ENCODE results near the gene KLHL20. TPM values are rescaled to one million over a fixed set of nuclear protein-coding genes. Genes with fewer than 3 reads are reported as not detected.
"Not testable (repeated sequence)": the region's sequence is repeated elsewhere in the genome, so short reads cannot be mapped to it uniquely, and the experiment has no call there.

Gene KLHL20
- total RNA-seq, 2 experiments from 2014 or later: 12.9 to 14.9 TPM

DNA sequence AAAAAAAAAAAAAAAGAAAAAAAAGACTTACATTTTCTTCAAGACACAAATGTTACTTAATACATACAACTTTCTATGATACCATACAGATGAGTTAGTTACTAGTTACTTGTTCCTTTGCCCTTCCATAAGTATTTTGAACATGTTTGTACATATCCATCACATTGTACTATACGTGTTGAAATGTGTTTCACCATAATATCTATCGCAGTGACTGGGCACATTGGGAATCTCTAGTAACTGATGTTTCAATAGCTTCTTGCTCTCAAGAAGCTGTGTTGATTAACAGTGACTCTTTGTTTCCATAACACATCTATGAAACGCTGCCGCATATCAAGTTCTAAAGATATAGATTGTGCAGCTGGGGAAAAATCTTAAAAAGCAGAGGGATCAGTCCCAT lies 42.9 kb downstream of the KLHL20 start:
- H3K36me3 Mint-ChIP-seq: peaks cover 55% of the 10 kb centered on the region
- no peak overlapping the region for H3K27ac Mint-ChIP-seq
- ChIA-PET POLR2A (no interaction called here), CTCF (interaction anchor here (0.9 kb wide), 1 partner anchor 9 kb away, joined by 3 read pairs; no protein-coding TSS in a partner anchor)
- peaks cover 8% of the 10 kb centered on the region for H3K9me3 Mint-ChIP-seq
- H3K27me3 Mint-ChIP-seq: no peaks in the 10 kb centered on the region
- no peaks in the 10 kb centered on the region for H3K4me1 Mint-ChIP-seq (ENCODE audit: low read depth)
- intact Hi-C loops (cut with micrococcal nuclease): no loop called here
- no peak for DNase-seq
- H3K4me3 Mint-ChIP-seq: no peak overlapping the region

- Mint-ChIP-seq H3K27me3 (no peaks in the 10 kb centered on the region), H3K27ac (no peak overlapping the region), H3K36me3 (peaks cover 57% of the 10 kb centered on the region), H3K4me1 (ENCODE audit: low read depth) (no peaks in the 10 kb centered on the region), H3K9me3 (peaks cover 12% of the 10 kb centered on the region), H3K4me3 (no peak overlapping the region)
- DNase-seq: no peak
- CTCF ChIA-PET: interaction anchor here (0.9 kb wide), 1 partner anchor 9 kb away, joined by 3 read pairs; no protein-coding TSS in a partner anchor
- POLR2A ChIA-PET: no interaction called here
- intact Hi-C loops (cut with micrococcal nuclease): no loop called here
These were observed 43.3 kb downstream of the KLHL20 start for GRCh38 chr1:173758110-173758509.

DNA sequence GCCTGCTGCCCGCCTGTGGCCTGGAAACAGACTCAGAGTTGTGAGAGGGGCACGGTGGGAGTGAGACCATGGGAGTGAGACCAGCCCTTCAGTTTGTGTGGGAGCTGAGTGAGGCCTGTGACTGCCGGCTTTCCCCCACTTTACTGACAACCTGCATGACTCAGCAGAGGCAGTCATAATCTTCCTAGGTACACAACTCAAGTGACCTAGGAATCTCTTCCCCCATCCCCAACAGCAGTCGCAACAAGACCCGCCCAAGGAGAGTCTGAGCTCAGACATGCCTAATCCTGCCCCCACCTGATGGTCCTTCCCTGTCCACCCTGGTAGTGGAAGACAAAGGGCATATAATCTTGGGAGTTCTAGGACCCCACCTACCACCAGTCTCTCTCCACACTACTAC lies 44.2 kb downstream of the KLHL20 start:
- no peak overlapping the region for H3K27ac Mint-ChIP-seq
- peaks cover 21% of the 10 kb centered on the region for H3K9me3 Mint-ChIP-seq
- intact Hi-C loops (cut with micrococcal nuclease): no loop called here
- no peak for DNase-seq
- H3K4me3 Mint-ChIP-seq: no peak overlapping the region
- H3K27me3 Mint-ChIP-seq: no peaks in the 10 kb centered on the region
- H3K36me3 Mint-ChIP-seq: peaks cover 61% of the 10 kb centered on the region
- H3K4me1 Mint-ChIP-seq (ENCODE audit: low read depth): no peaks in the 10 kb centered on the region
- ChIA-PET POLR2A (no interaction called here), CTCF (no interaction called here)

- H3K27ac Mint-ChIP-seq; POLR2A ChIA-PET; H3K4me3 Mint-ChIP-seq; CTCF ChIA-PET; DNase-seq; H3K27me3 Mint-ChIP-seq; intact Hi-C loops (cut with micrococcal nuclease): not testable (repeated sequence)
- Mint-ChIP-seq H3K36me3 (peaks cover 49% of the 10 kb centered on the region), H3K4me1 (ENCODE audit: low read depth) (peaks cover 16% of the 10 kb centered on the region), H3K9me3 (peaks cover 28% of the 10 kb centered on the region)
These were observed 49.5 kb downstream of the KLHL20 start for GRCh38 chr1:173764331-173764730.

- H3K4me1 Mint-ChIP-seq (ENCODE audit: low read depth): peaks cover 28% of the 10 kb centered on the region
- H3K27me3 Mint-ChIP-seq: no peaks in the 10 kb centered on the region
- no peak for DNase-seq
- ChIA-PET POLR2A (no interaction called here), CTCF (no interaction called here)
- H3K27ac Mint-ChIP-seq: no peak overlapping the region
- intact Hi-C loops (cut with micrococcal nuclease): no loop called here
- no peak overlapping the region for H3K4me3 Mint-ChIP-seq
- peaks cover 15% of the 10 kb centered on the region for H3K9me3 Mint-ChIP-seq
- H3K36me3 Mint-ChIP-seq: peaks cover 30% of the 10 kb centered on the region
These were observed 53.4 kb downstream of the KLHL20 start for GRCh38 chr1:173768206-173768605.

DNA sequence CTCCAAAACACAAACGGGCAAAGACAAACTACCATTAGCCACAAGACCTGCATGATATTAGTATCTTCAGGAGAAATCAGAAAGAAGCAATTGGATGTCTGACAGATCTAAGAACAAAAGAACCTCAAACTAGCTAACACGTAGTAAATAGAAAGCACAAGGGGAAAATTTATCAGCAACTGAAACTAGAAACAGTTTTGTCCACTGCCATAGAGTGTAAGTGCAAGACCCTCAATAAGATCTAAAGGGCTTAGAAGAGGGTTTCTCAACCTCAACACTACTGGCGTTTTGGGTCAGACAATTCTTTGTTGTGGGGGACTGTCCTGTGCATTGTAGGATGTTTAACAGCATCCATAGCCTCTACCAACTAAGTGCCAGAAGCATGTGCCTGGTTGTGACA lies 54.0 kb downstream of the KLHL20 start:
- POLR2A ChIA-PET: no interaction called here
- intact Hi-C loops (cut with micrococcal nuclease): no loop called here
- H3K27me3 Mint-ChIP-seq: no peaks in the 10 kb centered on the region
- no peak overlapping the region for H3K27ac Mint-ChIP-seq
- peaks cover 28% of the 10 kb centered on the region for H3K4me1 Mint-ChIP-seq (ENCODE audit: low read depth)
- H3K36me3 Mint-ChIP-seq: peaks cover 24% of the 10 kb centered on the region
- H3K9me3 Mint-ChIP-seq: peaks cover 8% of the 10 kb centered on the region
- DNase-seq: no peak
- no peak overlapping the region for H3K4me3 Mint-ChIP-seq
- CTCF ChIA-PET: no interaction called here

DNA sequence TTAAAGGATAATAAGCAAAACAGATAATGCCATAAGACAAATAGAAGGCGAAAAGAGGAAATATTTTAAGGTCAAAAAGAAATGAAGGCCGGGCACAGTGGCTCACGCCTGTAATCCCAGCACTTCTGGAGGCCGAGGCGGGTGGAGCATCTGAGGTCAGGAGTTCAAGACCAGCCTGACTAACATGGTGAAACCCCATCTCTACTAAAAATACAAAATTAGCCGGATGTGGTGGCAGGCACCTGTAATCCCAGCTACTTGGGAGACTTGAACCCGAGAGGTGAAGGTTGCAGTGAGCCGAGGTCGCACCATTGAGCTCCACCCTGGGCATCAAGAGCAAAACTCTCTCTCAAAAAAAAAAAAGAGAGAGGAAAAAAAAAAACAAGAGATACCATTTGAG lies 55.5 kb downstream of the KLHL20 start:
- Mint-ChIP-seq H3K36me3 (peaks cover 16% of the 10 kb centered on the region), H3K4me1 (ENCODE audit: low read depth) (peaks cover 28% of the 10 kb centered on the region), H3K27ac (peak overlapping the region; percentile 23)
- intact Hi-C loops (cut with micrococcal nuclease): loop anchor here (2.0 kb wide), 1 partner anchor 56 kb away; the partner anchor contains the start of gene KLHL20
- H3K4me3 Mint-ChIP-seq, H3K9me3 Mint-ChIP-seq, H3K27me3 Mint-ChIP-seq: not testable (repeated sequence)
- ChIA-PET POLR2A (interaction anchor here (0.6 kb wide), 1 partner anchor 883 kb away, joined by 4 read pairs; no protein-coding TSS in a partner anchor), CTCF (interaction anchor here (0.7 to 1.2 kb wide), 2 partner anchors 350 to 1028 kb away, joined by 3 read pairs; no protein-coding TSS in a partner anchor)
- peak; percentile 56 for DNase-seq

GRCh38 chr1:173771560-173771959 lies 56.8 kb downstream of the KLHL20 start:
- H3K4me3 Mint-ChIP-seq: no peak overlapping the region
- H3K9me3 Mint-ChIP-seq: no peaks in the 10 kb centered on the region
- H3K4me1 Mint-ChIP-seq (ENCODE audit: low read depth): peaks cover 28% of the 10 kb centered on the region
- ChIA-PET CTCF (no interaction called here), POLR2A (no interaction called here)
- H3K36me3 Mint-ChIP-seq: peaks cover 23% of the 10 kb centered on the region
- no peak for DNase-seq
- no peaks in the 10 kb centered on the region for H3K27me3 Mint-ChIP-seq
- H3K27ac Mint-ChIP-seq: no peak overlapping the region
- intact Hi-C loops (cut with micrococcal nuclease): loop anchor here (2.0 kb wide), 1 partner anchor 57 kb away; the partner anchor contains the start of gene KLHL20

DNA sequence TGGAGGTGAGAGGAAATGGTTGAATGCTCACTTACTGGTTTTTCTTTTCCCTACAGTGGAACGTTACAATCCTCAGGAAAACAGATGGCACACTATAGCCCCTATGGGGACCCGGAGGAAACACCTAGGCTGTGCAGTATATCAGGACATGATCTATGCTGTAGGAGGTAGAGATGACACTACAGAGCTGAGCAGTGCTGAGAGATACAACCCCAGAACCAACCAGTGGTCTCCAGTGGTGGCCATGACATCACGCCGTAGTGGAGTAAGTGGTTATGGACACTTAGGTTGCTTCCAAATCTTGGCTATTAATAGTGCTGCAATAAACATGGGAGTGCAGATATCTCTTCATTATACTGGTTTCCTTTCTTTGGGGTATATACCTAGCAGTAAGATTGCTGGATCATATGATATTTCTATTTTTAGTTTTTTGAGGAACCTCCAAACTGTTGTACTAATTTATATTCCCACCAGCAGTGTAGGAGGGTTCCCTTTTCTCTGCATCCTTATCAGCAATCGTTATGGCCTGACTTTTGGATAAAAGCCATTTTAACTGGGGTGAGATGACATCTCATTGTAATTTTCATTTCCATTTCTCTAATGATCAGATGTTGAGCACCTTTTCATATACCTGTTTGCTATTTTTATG lies 60.9 kb downstream of the KLHL20 start:
- H3K27ac Mint-ChIP-seq: no peak overlapping the region

GRCh38 chr1:173779936-173780335 lies 65.2 kb downstream of the KLHL20 start:
- peaks cover 44% of the 10 kb centered on the region for H3K36me3 Mint-ChIP-seq

More for the DNA sequence above, 60.9 kb downstream of the KLHL20 start:
- DNase-seq: no peak
- ChIA-PET CTCF (no interaction called here), POLR2A (no interaction called here)
- intact Hi-C loops (cut with micrococcal nuclease): no loop called here
- peaks cover 2% of the 10 kb centered on the region for H3K4me1 Mint-ChIP-seq (ENCODE audit: low read depth)
- H3K36me3 Mint-ChIP-seq: peaks cover 34% of the 10 kb centered on the region
- no peaks in the 10 kb centered on the region for H3K9me3 Mint-ChIP-seq
- no peaks in the 10 kb centered on the region for H3K27me3 Mint-ChIP-seq
- H3K4me3 Mint-ChIP-seq: no peak overlapping the region

DNA sequence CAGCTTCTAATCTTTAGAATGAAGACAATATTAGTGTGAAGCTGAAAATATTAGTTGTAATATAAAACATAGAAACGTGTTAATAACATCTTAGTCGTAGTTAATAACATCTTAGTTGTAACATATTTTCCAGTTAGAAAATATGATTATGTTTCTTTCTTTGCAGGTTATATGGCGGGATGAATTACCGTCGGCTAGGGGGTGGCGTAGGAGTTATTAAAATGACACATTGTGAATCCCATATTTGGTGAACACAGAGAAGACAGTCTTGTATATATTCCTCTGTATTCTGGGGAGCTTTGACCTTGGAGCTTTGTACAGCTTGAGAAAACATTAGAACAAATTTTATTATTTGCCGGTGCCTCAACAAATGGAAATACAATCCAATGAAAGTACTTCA lies 70.2 kb downstream of the KLHL20 start:
- no peaks in the 10 kb centered on the region for H3K27me3 Mint-ChIP-seq
- intact Hi-C loops (cut with micrococcal nuclease): no loop called here
- DNase-seq: no peak
- POLR2A ChIA-PET: no interaction called here
- peaks cover 27% of the 10 kb centered on the region for H3K36me3 Mint-ChIP-seq
- no peak overlapping the region for H3K27ac Mint-ChIP-seq
- no peaks in the 10 kb centered on the region for H3K4me1 Mint-ChIP-seq (ENCODE audit: low read depth)
- no peak overlapping the region for H3K4me3 Mint-ChIP-seq
- CTCF ChIA-PET: no interaction called here
- H3K9me3 Mint-ChIP-seq: no peaks in the 10 kb centered on the region

More at GRCh38 chr1:173779936-173780335, 65.2 kb downstream of the KLHL20 start:
- ChIA-PET POLR2A (no interaction called here), CTCF (no interaction called here)
- no peak for DNase-seq
- Mint-ChIP-seq H3K9me3 (no peaks in the 10 kb centered on the region), H3K4me1 (ENCODE audit: low read depth) (no peaks in the 10 kb centered on the region), H3K27me3 (no peaks in the 10 kb centered on the region), H3K4me3 (no peak overlapping the region), H3K27ac (no peak overlapping the region)
- intact Hi-C loops (cut with micrococcal nuclease): no loop called here

GRCh38 chr1:173789841-173790240 lies 75.1 kb downstream of the KLHL20 start:
- Mint-ChIP-seq H3K27me3 (no peaks in the 10 kb centered on the region), H3K36me3 (peaks cover 18% of the 10 kb centered on the region), H3K4me3 (no peak overlapping the region), H3K4me1 (ENCODE audit: low read depth) (no peaks in the 10 kb centered on the region), H3K9me3 (no peaks in the 10 kb centered on the region), H3K27ac (no peak overlapping the region)
- CTCF ChIA-PET: interaction anchor here (0.8 kb wide), 1 partner anchor 288 kb away, joined by 3 read pairs; no protein-coding TSS in a partner anchor
- no peak for DNase-seq
- intact Hi-C loops (cut with micrococcal nuclease): no loop called here
- POLR2A ChIA-PET: no interaction called here

DNA sequence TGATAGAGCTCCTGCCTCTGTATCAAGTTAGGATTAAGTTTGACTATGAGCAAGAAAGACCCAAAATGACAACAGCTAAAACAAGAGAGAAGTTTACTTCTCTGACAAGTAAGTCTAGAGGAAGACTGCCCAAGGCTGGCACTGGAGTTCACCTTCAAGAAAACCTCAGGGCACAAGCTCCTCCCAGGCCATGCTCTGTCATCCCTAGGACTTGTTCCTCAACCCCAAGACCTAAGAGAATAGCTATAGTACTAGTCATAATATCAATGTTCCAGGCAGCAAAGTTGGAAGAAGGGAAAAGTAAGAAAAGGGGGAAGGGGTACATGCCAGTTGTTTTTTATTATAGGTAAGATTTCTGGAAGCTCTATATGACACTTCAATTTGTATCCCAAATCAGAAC lies 83.3 kb downstream of the KLHL20 start:
- H3K27ac Mint-ChIP-seq: no peak overlapping the region
- POLR2A ChIA-PET: no interaction called here
- H3K36me3 Mint-ChIP-seq: peaks cover 22% of the 10 kb centered on the region
- CTCF ChIA-PET: interaction anchor here (1.3 kb wide), 1 partner anchor 368 kb away, joined by 6 read pairs; no protein-coding TSS in a partner anchor
- no peaks in the 10 kb centered on the region for H3K27me3 Mint-ChIP-seq
- H3K9me3 Mint-ChIP-seq: no peaks in the 10 kb centered on the region
- no peak for DNase-seq
- intact Hi-C loops (cut with micrococcal nuclease): no loop called here
- no peak overlapping the region for H3K4me3 Mint-ChIP-seq
- H3K4me1 Mint-ChIP-seq (ENCODE audit: low read depth): no peaks in the 10 kb centered on the region
